ENCODE measurements around the gene SENP6.
"Not testable (repeated sequence)": the region's sequence is repeated elsewhere in the genome, so short reads cannot be mapped to it uniquely, and the experiment has no call there.

The SENP6 gene

DNA sequence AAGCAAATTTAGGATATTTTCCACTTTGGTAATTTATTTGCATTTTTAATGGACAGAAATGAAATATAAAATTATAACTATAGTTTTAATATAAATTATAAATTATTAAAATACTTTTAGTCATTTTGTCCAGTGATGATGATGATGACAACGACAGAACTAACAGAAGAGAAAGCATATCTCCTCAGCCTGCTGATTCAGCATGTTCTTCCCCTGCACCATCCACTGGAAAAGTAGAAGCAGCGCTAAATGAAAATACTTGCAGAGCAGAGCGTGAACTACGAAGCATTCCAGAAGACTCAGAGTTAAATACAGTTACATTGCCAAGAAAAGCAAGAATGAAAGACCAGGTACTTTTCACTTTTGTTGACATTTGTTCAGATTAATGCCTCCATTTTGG lies 64.9 kb downstream of the SENP6 start:
- no peak for DNase-seq (ENCODE audit: low read depth in 2 of 2)

DNA sequence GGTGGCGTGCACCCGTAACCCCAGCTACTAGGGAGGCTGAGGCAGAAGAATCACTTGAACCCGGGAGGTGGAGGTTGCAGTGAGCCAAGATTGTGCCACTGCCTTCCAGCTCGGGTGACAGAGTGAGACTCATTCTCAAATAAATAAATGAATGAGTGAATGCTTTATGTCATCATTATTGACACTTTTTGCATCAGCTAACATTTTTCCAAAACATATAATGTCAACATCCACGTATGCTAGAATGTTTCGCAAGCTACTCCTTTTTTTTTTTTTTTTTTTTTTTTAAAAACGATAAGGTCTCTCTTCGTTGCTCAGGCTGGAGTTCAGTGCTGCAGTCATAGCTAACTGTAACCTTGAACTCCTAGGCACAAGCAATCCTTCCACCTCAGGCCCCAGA lies 72.2 kb downstream of the SENP6 start:
- no peak for DNase-seq (ENCODE audit: low read depth in 2 of 2)

DNA sequence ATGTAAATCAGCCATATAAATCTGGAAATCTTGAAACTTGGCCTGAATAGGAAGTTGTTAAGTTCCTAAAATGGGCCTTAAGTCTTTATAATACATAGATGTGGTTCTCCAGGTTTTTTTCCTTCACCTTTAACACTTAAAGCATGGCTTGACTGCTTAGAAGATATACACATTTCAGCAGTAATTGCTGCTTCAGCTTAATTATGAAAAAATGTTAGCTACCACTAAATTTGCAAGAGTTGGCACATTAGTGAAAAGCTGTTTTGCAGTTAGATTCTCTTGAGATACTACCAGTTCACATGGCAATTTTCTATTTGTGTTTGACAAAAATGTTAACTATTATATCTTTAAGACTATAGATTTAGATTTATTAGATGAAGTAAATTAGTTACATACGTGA lies 74.7 kb downstream of the SENP6 start:
- DNase-seq (ENCODE audit: low read depth in 2 of 2), result no peak

DNA sequence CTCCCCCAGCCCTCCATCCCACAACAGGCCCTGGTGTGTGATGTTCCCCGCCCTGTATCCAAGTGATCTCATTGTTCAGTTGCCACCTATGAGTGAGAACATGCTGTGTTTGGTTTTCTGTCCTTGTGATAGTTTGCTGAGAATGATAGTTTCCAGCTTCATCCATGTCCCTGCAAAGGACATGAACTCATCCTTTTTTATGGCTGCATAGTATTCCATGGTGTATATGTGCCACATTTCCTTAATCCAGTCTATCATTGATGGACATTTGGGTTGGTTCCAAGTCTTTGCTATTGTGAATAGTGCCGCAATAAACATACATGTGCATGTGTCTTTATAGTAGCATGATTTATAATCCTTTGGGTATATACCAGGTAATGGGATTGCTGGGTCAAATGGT lies 80.9 kb downstream of the SENP6 start:
- not testable (repeated sequence) for DNase-seq (ENCODE audit: low read depth in 2 of 2)

DNA sequence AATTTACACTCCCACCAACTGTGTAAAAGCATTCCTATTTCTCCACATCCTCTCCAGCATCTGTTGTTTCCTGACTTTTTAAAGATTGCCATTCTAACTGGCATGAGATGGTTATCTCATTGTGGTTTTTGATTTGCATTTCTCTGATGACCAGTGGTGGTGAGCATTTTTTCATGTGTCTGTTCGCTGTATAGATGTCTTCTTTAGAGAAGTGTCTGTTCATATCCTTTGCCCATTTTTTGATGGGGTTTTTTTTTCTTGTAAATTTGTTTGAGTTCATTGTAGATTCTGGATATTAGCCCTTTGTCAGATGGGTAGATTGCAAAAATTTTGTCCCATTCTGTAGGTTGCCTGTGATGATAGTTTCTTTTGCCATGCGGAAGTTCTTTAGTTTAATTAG lies 81.3 kb downstream of the SENP6 start:
- not testable (repeated sequence) for DNase-seq (ENCODE audit: low read depth in 2 of 2)

DNA sequence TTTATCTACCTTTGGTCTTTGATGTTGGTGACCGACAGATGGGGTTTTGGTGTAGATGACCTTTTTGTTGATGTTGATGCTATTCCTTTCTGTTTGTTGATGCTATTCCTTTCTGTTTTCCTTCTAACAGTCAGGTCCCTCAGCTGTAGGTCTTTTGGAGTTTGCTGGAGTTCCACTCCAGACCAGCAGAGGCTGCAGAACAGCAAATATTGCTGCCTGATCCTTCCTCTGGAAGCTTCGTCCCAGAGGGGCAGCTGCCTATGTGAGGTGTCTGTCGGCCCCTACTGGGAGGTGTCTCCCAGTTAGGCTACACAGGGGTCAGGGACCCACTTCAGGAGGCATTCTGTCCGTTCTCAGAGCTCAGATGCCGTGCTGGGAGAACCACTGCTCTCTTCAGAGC lies 85.9 kb downstream of the SENP6 start:
- DNase-seq (ENCODE audit: low read depth in 2 of 2), result not testable (repeated sequence)

DNA sequence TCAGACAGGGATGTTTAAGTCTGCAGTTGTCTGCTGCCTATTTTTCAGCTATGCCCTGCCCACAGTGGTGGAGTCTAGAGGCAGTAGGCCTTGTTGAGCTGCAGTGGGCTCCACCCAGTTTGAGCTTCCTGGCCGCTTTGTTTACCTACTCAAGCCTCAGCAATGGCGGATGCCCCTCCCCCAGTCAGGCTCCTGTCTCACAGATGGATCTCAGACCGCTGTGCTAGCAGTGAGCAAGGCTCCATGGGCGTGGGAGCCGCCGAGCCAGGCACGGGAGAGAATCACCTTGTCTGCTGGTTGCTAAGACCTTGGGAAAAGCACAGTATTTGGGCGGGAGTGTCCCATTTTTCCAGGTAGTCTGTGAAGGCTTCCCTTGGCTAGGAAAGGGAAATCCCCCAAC lies 86.3 kb downstream of the SENP6 start:
- DNase-seq (ENCODE audit: low read depth in 2 of 2), result not testable (repeated sequence)

DNA sequence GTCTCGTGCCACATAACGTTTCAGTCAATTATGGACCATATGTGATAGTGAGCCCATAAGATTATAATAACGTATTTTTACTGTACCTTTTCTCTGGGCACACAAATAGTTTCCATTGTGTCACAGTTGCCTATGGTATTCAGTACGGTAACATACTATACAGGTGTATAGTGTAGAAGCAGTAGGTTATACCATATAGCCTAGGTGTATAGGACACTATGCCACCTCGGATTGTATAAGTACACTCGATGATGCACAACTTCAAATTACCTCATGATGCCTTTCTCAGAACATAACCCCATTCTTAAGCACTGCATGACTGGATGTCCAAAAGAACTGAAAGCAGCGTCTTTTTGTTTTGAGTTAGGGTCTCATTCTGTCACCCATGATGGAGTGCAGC lies 87.9 kb downstream of the SENP6 start:
- DNase-seq (ENCODE audit: low read depth in 2 of 2), result no peak

DNA sequence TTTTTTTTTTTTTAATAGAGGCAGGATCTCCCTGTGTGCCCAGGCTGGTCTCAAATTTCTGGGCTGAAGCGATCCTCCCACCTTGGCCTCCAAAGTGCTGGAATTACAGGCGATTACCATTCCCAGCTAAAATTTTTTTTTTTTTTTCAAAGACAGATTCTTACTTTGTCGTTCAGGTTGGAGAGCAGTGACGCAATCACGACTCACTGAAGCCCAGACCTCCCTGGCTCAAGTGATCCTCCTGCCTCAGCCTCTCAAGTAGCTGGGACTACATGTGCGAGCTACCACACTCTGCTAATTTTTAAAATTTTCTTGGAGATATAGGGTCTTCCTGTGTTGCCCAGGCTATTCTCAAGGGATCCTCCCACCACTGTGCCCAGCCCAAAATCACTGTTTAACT lies 89.3 kb downstream of the SENP6 start:
- DNase-seq (ENCODE audit: low read depth in 2 of 2), result peak in 1 of 2 experiments; percentile 4

DNA sequence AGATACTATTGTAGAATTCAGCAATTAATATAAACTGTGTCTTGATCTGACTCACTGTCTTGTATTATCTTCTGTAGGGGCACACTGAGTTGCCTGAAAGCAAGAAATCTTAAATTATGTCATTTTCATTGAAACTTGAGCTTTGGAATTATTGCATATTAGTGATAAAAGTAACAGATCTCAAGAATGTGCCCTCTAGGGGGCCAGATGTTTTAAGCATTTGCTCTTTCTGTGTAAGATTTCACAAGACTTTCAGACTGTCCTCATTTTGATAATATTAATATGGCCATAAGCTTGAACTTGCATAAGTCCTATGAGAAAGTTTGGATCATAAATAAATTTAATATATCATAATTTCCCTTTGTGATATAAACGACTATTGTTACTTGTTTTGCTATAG lies 91.9 kb downstream of the SENP6 start:
- peak; percentile 15 to 33 for DNase-seq (ENCODE audit: low read depth in 2 of 2)

DNA sequence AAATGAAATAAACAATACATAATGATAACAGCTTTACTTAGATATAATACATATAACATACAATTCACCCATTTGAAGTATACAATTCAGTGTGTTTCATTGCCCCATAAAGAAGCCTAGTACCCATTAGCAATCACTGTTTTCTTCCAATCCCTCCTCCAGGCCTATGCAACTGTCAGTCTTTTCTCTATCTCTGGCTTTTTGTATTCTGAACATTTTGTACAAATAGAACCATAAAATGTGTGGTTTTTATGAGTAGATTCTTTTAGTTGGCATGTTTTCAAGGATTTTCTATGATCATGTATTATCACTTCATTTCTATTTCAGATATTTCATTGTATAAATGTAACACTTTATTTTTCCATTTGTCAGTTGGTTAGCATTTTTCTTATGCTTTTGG lies 92.7 kb downstream of the SENP6 start:
- DNase-seq (ENCODE audit: low read depth in 2 of 2), result no peak

DNA sequence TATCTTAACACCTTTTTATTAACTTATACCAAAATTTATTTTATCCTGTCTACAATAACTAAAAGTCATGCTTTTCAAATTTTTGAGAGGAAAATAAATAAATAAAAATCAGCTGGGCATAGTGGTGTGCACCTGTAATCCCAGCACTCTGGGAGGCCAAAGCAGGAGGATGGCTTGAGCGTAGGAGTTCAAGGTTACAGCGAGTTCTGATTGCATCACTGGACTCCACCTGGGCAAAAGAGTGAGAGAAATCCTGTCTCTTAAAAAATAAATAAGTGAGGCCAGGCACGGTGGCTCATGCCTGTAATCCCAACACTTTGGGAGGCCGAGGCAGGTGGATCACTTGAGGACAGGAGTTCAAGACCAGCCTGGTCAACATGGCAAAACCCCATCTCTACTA lies 106.7 kb downstream of the SENP6 start:
- not testable (repeated sequence) for DNase-seq (ENCODE audit: low read depth in 2 of 2)

DNA sequence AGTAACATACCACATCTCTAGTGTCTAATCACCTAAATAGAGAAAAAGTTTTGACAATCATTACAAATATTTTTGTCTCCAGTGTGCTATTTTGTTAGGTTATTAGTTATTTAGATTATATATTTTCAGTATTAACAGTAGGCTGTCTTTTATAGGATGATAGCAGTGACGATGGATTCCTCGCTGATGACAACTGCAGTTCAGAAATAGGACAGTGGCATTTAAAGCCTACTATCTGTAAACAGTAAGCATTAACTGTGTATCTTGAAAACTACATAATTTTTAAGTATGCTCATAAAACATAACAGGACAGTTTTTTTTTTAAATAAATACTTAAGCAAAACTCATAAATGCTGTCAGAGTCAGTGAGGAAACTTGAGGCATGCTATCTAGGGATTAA lies 109.5 kb downstream of the SENP6 start:
- DNase-seq (ENCODE audit: low read depth in 2 of 2), result no peak

DNA sequence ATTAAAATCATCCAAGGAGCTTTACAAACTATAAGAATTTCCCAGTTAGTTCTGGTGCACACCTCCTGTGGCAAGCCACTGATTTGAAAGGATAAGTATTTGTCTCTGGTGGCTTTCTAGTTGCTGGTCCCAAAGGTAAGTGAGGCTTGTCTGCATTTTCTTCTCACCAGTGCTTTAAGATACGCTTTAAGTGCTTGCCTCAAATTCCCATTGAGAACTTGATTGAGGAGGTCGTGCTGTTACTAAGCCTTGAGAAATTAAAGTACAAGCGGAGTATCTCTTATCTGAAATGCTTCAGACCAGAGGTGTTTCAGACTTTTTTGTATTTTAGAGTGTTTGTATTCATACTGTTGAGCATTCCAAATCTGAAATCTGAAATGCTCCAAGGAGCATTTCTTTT lies 117.5 kb downstream of the SENP6 start:
- DNase-seq (ENCODE audit: low read depth in 2 of 2), result no peak

DNA sequence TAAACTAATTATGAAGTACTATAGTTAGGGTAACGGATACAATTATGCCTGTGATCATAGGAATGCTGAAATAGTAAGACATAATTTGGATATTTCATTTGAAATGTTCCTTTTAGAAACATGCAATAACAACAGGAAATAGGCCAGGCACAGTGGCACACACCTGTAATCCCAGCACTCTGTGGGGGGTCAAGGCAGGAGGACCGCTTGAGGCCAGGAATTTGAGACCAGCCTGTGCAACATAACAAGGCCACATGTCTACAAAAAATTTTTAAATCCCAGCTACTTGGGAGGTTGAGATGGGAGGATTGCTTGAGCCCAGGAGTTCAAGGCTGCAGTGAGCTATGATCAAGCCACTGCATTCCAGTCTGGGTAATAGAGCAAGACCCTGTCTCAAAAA lies 121.7 kb downstream of the SENP6 start:
- DNase-seq (ENCODE audit: low read depth in 2 of 2), result no peak

DNA sequence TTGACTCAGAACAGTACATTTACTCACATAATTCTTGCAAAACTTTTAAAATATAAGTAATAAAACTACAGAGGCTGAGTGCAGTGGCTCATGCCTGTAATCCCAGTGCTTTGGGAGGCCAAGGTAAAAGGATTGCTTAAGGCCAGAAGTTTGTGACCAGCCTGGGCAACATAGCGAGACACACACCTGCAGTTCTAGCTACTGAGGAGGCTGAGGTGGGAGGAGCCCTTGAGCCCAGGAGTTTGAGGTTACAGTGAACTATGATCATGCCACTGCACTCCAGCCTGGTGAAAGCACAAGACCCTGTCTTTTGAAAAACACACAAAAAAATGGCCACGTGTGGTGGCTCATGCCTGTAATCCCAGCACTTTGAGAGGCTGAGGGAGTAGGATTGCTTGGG lies 125.5 kb downstream of the SENP6 start:
- no peak for DNase-seq (ENCODE audit: low read depth in 2 of 2)

DNA sequence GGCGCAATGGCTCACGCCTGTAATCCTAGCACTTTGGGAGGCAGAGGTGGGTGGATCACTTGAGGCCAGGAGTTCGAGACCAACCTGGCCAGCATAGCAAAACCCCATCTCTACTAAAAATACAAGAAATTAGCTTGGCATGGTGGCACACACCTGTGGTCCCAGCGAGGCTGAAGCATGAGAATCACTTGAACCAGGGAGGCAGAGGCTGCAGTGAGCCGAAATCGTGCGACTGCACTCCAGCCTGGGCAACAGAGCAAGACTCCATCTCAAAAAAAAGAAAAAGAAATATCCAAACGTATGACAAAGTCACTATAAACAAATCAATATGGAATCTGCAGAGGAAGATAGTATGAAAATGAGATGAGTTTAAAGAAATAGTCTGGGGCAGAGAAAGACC lies 129.3 kb downstream of the SENP6 start:
- not testable (repeated sequence) for DNase-seq (ENCODE audit: low read depth in 2 of 2)

DNA sequence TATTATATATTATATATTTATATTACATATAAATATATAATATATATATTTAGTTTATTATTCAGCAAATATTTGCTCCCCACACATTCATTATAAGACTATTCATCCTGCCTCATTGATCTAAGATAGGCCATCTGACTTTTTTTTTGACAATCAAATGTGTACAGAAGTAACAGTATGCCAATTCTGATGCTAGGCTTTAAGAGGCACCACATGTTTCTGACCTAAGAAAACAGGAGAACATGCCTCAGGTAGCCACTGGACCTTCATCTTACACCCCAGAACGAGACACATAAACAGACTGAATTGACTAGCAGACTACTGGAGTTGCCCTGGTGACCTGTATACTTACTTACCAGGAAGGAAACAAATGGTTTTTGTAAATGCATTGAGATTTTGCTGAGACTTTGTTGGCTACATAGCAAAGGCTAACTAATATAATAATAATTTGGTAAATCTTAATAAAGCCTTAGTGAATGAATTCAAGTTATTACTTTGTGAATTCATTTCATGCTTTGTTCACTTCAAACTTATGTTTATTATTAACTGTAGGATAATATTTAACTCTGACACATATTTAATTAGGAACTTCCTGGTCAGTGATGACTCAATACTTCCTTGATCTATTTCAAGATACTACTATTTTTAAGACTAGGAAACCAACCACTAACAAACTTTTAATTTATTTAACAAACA lies 134.0 kb downstream of the SENP6 start:
- no peak for DNase-seq (ENCODE audit: low read depth in 2 of 2)

DNA sequence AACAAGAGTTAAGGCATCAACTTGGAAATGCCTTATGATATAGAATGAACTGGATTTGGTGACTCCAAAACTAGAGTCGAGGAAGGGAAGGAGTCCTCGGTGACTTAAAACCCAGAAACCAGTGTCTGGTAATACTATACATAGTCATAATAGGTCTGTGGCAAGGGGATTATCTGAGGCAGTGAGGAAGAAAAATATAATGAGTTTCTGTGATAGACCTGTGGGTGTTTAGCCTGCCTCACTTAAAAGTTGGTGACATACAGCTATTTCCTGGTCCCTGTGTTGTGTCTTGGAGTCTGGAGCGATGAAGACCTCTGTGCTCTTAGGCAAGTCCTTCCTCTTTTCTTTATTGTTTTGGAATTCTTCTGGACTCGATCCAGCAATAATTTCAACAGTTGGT lies 142.3 kb downstream of the SENP6 start:
- no peak for DNase-seq (ENCODE audit: low read depth in 2 of 2)

DNA sequence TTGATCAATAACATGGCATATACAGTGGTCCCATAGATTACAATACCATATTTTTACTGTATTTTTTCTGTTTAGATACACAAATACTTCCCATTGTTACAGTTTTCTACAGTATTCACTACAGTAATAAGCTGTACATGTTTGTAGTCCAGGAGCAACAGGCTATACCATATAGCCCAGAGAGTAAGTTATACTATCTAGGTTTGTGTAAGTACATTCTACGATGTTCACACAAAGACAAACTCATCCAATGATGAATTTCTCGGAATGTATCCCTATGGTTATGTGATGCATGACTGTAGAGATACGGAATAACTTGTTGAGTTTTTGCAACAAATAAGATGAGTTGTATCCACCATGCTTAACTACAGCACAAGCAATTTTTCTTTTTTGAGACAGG lies 143.7 kb downstream of the SENP6 start:
- no peak for DNase-seq (ENCODE audit: low read depth in 2 of 2)

DNA sequence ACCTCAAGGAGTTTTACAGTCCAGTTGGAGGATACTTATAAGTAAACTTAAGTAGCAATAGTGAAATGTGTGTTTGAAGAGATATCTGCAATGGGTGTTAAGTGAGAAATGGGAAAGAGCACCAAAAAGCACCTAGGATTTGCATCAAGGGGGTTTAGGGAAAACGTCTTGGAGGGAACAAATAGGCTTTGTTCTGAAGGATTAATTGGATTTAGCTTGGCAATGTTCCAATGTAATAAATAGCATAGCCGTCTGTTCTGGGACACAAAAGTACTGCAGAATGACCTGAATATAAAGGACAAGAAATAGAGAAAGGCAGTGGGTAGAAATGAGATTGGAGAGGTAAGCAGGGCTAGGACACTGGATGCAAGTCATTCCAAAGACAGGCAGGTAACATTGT lies 144.5 kb downstream of the SENP6 start:
- DNase-seq (ENCODE audit: low read depth in 2 of 2), result no peak

DNA sequence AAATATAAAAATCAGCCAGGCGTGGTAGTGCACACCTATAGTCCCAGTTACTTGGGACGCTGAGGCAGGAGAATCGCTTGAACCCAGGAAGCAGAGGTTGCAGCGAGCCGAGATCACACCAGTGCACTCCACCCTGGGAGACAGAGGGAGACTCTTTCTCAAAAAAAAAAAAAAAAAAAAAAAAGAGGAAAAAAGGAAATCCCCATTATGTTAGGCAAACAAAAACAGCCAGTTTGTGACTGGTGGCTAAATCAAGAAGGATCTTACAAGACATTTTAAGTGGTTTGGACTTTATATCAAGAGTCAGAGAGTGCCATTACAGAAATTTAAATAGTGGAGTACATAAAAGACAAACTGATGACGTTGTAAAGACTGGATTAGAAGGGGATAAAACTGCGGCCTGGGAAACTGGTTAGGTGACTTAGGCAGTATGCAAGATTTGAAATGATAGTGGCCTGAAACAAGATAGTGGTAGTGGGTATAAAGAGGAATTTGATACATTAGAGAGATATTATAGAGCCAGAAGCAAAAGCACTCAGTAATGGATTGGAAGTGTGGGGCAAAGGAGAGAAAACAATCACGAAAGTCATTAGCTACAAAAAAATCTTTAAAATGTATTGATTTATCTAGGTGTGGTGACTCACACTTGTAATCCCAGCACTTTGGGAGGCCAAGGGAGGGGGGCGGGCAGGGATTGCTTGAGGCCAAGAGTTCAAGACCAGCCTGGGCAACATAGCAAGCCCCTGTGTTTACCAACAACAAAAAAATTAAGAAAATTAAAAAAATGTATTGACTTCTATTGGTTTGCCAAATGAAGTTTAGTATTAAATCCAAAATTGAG lies 145.7 kb downstream of the SENP6 start:
- no peak for DNase-seq (ENCODE audit: low read depth in 2 of 2)

DNA sequence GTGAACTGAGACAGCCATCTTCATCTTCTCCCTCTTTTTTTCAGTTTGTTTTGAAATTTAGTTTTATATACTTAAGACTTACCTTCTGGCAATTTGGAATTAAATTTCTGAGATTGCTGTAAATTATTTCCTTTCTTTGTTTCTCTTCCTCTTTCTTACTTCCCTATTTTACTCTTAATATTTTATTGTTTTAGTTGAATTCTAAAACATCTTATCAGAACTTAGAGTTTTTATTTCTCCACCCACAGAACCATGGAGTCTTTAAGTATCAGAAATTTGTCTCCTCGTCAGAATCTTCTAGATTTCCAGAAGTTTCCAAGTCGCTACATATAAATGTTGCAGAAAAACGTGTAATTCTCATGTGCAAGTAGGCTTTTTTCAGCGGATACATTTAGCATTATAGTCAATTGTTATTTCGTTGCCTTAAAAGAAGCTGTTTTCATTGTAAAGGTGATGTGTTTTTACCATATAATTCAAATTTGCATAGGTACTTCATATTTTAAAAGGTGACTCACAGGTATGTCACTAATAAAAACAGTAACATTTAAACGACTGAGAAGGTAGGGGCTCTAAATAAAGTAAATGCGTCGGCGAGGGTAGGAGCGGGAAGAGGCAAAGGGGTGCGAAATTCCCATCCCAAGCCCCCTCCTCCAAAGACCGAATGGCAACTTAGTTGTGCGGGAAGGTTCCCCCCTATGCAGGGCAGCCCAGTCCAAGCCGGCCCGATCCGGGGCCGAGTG lies 146.5 kb downstream of the SENP6 start:
- DNase-seq (ENCODE audit: low read depth in 2 of 2), result no peak
